SH-SY5Y (cell line): ENCODE data around the gene FAM120AOS.
A peak's percentile ranks its signal among the peaks of the same experiment; 100 is the strongest.

ENCODE experiments used
- GATA2 ChIP-seq: IDR thresholded peaks from 2 replicates; pipeline ENCODE4 v1.6.1; 2011; ENCODE audit warnings: mild to moderate bottlenecking, low read depth, low read length
- GATA3 ChIP-seq: IDR thresholded peaks from 2 replicates; pipeline ENCODE4 v1.6.1; 2011; ENCODE audit warnings: low read depth, mild to moderate bottlenecking, low read length, moderate library complexity

The FAM120AOS gene

DNA sequence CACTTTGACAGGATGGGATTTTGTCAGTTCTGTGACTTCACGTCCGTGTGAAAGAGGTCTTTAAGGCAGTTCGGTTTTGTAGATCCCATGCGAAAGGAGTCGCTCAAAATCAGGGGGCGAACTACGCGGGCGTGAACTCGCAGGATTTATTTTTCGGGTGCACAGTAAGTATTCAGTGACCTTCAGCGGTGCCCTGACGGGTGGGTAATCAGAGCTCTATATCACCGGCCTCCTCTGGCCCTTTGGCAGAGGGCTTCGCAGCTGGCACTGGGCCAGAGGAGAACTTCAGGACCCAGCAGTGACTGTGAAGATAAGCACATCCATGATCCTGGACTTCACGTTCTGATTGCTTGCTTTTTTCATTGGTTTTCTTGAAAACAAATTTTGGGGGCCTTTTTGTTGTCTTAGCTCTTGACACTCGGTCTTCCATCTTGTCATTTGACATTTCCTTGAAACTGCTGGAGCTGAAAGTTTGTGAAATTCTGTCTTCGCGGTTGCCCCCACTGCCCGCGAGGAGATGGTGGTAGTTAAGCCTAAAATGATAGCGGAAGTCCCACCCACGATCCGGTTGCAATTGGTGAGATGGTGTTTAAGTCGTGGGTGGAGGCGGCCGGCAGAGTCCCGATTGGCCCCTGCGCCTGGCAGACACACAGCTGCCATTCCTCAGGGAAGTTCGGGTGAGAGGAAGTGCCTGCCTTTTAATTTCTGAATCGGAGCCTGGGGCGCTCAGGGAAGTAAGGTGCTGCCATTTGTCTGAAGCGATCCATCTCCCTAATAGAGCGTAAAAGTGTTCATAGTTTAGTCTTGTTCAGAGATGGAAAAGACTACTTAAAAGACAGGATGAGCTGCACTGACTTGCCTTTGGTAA is at the start of gene FAM120AOS:
TSS of gene FAM120AOS (minus strand) at position 535 of the 868 bp plus-strand sequence. CDS start 872 bp downstream, outside the sequence.
- TF ChIP-seq GATA3: no peak
- peak; percentile 57 for TF ChIP-seq GATA2

DNA sequence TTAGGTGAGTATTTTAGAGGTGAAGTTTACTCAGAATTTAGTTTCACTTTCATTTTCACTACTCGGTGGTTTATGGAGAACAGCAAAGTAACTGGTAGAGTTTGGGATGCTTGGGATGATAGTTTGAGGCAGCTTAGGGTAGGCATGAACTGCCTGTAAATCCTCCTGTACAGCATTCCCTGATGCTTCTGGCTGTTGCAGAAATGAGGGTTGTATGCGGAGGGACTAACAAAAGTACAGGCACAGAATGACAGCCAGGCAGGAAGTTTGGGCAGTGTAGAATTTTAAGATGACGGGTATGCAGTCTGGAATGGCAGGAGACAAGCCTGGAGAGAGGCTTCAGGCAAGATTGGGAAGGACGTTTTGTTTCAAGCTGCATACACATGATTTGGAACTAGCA is 48.0 kb upstream of the FAM120AOS start:
- no peak for TF ChIP-seq GATA2
- no peak for TF ChIP-seq GATA3

DNA sequence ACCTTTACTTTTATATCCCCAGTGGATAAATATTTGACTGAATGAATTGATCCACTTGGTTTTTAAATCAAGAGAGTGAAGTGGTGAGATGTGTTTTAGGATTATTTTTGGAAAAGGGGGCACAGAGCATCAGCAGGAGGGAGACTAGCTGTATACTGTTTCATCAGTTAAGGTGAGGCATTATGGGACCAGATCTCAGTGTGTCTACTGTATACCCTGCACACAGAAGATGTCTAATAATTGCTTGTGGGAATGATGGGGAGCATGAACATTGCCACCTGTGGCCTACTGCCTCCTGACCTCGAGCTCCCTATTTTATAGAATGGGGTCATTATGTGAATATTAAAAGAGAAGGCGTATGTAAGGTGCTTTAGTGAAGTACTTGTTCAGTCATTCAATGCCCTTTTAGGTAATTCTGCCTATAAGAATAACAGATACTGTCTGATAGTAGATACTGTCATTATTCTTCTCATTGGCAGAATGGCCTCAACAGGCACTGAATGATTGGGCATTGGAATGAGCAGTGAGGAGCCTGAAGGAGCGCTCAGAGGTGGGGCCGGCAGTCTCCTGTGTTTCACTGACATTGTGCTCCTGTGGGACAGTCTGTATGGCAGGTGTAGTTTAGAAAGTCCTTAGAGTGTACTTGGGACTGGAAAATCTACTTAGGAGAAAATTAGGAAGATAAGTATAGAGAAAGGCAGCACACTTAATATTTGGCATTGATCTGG is 47.4 kb upstream of the FAM120AOS start:
- TF ChIP-seq GATA2 (no peak), GATA3 (no peak)

DNA sequence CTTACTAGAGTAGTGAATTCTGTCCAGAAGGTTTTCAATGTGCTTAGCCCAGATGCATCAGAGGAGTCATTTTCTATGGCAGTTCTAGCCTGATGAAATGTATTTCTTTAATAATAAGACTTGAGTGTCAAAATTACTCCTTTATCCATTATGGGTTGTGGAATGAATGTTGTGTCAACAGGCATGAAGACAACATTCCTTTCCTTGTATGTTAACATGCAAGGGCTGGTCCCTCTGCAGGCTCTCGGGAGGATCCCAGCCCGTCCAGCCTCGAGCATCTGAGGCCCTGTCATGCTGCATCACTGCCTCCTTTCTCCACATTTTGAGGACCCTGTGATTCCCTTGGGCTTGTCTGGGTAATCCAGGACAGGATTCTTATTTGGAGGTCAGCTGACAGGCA is 42.9 kb upstream of the FAM120AOS start:
- no peak for TF ChIP-seq GATA3
- no peak for TF ChIP-seq GATA2

DNA sequence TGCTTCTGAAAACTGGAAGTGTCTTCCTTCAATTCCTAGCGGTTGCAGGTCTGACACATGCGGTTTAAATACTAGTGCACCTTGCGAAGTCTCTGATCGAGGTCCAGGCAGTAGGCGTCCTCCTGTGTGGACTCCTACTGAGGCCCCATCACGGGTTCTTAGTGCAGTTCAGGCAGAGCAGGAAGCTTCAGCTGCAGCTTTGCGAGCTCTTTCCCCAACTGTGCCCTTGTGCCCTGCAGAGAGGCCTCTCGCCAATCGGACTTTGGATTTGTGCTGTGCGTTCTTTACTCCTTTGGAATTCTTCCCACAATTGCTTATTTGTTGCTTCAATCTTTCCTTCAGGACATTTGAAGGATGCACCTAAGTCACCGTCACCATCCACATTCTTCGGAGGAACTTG is 40.6 kb upstream of the FAM120AOS start:
- TF ChIP-seq GATA3 (no peak), GATA2 (no peak)

DNA sequence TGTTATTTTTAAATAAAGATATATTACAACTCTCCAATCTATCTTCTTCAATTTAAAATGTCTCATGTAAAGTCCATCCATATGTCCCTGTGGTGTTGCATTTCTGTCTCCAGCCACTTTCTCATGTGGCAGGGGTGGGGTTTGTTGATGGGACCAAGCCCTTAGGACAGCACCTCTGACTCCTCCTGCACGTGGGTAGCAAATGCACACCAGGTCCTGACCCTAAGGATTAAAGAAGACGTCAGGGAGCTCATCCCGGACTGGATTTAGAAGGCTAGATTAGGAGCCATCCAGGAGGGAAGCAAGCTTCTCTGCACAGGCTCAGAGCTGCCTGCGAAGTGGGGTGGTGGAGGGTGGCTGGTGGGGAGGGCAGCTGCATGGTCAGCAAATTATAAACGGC is 38.9 kb upstream of the FAM120AOS start:
- TF ChIP-seq GATA2: no peak
- TF ChIP-seq GATA3: no peak

DNA sequence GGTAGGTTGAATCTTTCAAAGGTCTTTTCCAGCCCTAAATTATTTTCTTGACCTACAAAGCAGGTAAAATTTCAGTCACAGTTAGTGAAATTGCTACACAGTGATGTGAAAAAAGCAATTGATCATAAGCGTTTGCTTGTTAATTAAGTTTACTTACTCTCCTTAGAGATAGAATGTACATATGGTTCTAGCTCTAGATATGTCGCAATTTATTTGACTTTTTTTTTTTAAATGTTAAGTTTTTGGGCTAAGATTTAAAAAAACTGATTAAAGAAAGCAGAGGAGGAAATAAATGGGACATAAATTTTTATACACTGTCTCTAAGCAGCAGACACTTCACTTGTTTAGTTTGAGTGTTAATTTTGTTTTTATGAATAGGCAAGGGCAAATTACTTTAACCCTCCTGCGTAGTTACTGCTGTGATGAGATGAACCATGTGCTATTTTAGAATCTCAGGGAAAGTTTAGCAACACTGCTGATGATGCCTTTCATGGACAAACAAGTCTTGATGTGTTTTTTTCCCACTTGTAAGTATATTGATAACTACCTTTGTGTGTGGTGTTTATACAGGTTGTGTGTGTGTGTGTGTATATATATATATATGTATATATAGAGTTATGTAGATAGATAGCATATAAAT is 38.3 kb upstream of the FAM120AOS start:
- TF ChIP-seq GATA3 (no peak), GATA2 (no peak)

DNA sequence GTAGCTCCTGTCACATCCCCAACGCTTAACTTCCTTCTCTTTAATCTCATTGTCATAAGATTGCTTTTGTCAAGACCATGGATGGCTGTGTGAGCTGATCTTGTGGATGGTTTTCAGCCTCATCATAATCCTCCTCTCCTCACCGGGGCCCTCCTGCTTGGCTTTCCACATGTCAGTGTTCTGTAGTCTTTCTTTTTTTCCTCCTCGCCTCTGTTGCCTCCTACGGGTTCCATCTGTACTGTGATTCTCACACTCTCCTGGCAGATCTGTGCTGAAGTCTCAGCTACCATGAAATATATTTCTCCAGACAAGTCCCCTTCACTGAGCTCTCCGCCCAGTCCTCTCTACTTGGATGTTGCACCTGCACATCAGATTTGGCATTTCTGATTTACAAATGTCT is 34.9 kb upstream of the FAM120AOS start:
- TF ChIP-seq GATA3 (no peak), GATA2 (no peak)

DNA sequence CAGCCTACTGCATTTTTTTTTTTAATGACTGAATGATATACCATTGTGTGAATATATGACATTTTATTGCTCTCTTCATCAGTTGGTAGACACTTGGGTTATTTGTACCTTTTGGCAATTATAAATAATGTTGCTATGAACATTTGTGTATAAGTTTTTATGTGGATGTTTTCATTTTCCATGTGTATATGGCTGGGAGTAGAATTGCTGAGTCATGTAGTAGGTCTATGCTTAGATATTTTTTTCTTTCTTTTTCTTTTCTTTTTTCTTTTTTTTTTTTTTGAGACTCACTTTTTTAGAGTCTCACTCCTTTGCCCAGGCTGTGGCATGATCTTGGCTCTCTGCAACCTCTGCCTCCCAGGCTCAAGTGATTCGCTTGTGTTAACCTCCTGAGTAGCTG is 32.9 kb upstream of the FAM120AOS start:
- TF ChIP-seq GATA2 (no peak), GATA3 (no peak)

DNA sequence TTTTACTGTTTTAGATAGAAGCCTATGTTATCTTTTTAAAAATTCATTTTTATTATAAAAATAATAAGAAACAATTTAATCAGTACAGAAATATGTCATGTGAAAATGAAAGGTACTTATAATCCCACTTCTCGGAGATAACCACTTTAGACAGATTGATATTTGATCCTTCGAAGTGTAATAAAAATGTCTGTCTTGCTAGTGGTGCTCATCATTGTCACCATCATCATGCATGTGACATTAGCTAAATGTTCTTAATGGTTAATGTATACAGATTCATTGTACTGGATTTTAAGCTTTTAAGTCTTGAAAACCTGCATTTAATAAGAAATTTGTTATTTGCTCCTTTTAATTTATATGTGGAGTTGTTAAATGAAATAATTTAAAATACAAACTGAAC is 30.1 kb upstream of the FAM120AOS start:
- no peak for TF ChIP-seq GATA3
- no peak for TF ChIP-seq GATA2

DNA sequence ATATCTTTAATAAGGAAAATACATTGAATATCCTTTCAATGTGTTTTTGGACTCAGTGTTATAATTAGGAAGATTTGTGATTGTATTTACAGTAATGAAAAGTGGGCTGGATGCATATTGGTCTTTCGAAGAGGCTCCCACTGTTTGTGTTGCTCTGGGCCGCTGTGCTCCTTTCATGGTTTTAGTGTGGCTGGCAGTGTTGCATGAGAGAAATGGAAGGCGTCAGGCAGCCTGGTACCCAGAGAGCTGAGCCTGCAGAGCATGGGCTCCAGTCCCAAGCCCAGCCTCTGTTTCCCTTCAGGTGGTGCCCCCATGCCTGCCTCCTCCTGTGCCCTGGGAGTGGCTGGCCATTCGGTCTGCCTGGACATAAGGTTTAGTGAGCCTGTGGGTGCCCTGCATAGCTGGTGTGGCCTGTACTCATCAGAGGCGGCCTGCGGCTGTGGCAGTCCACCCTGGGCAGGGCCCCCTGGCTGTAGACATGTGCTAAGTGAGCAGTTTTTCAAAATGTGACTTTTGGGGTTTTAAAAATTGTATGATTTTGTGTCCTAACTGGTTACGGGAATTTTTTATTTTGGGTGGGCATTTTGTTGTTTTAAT is 27.4 kb upstream of the FAM120AOS start:
- TF ChIP-seq GATA2 (no peak), GATA3 (no peak)

DNA sequence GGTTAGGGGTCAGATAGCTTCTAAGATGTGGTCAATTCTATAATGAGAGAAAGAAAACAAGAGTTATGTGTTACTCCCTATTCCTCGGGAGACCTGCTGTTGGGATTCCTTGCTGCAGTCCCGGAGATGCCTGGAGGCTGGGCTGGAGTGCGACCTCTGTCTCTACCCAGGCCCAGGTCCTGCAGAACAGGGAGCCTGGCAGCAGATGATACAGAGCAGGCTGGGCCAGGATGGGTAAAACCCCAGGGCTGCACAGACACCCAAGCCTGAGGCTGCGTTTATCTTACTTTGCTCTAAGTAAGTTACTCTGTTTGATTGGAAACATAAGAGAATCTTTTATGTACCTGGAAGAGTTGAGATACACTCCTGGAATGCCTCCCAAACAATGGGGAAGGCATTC is 26.9 kb upstream of the FAM120AOS start:
- TF ChIP-seq GATA2 (no peak), GATA3 (no peak)

DNA sequence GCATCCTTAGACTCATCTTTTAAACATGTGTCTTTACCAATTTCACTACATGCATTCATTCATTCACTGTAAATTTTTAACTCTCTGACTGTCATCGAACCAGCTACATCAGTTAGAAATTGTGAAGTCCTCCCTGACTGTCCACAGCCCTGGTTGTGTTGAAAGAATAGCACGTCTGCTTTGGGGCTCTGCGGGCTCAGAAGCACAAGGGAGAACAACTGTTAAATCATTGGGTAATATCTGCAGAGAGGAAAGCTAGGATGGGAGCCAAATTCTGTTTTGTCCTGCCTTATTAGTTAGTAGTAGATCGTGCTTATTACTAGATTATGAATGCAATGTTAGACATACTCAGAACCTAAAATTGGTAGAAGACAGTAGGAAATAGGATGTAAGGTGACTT is 26.3 kb upstream of the FAM120AOS start:
- TF ChIP-seq GATA2 (no peak), GATA3 (no peak)

DNA sequence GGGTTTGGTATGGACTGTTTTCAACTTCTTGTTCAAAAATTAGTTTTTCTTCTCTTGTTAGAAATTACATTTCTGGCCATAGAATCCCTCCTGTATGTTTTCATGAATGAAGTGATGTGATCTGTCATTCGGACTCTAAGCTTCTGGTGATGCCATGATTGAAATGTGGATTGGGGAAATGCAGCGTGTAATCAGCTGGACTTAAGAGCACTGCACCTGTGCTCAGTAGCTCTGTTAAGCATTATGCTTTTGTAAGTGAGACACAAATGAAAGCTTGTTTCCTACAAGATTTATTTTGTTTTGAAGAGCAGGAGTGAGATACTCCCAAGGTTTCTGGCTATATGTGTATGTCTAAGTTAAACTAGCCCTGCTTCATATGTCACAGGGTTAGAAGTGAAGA is 24.0 kb upstream of the FAM120AOS start:
- TF ChIP-seq GATA3: no peak
- no peak for TF ChIP-seq GATA2
